HG03025 (cell line): ENCODE results near the gene RHBG.

ENCODE experiments used
- ATAC-seq: cut with Tn5 transposase; IDR thresholded peaks from one replicate; pipeline ENCODE4 v1.9.1; 2021; ENCODE audit warnings: mild to moderate bottlenecking, moderate library complexity; ENCODE audit not compliant: unreplicated experiment, low FRiP score

The RHBG gene

DNA sequence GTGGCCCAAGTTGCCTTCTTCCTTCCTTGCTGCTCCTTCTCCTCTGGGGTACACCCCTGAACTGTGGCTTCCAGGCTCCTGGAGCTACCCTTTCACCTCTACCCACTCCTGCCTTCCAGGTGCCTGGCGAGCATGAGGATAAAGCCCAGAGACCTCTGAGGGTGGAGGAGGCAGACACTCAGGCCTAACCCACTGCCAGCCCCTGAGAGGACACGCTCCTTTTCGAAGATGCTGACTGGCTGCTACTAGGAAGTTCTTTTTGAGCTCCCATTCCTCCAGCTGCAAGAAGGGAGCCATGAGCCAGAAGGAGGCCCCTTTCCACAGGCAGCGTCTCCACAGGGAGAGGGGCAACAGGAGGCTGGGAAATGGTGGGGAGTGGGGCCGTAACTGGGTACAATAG lies 15.6 kb downstream of the RHBG start:
- no peak for ATAC-seq

DNA sequence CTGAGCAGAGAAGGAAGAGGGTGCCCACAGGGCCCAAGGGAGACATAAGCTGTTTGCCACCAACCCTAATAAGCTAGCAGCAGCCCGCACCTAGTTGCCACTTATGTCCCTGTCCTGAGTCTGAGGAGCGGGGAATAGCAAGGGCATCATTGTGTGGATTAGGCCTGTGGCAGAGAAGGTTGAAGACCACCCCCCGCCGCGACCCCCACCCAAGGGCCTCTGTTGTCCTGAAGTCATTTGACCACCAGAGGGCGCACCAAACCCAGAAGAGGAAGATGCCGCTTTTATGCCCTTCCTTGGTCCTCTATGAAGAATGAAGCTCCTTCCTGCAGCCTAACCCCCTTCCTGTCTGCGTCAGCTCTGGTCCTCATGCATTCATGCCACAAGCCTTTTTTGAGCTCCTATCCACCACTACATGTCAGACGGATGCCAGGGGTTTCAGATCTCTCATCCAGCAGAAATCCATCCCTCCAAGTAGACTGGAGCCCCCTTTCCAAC lies 16.6 kb downstream of the RHBG start:
- no peak for ATAC-seq

DNA sequence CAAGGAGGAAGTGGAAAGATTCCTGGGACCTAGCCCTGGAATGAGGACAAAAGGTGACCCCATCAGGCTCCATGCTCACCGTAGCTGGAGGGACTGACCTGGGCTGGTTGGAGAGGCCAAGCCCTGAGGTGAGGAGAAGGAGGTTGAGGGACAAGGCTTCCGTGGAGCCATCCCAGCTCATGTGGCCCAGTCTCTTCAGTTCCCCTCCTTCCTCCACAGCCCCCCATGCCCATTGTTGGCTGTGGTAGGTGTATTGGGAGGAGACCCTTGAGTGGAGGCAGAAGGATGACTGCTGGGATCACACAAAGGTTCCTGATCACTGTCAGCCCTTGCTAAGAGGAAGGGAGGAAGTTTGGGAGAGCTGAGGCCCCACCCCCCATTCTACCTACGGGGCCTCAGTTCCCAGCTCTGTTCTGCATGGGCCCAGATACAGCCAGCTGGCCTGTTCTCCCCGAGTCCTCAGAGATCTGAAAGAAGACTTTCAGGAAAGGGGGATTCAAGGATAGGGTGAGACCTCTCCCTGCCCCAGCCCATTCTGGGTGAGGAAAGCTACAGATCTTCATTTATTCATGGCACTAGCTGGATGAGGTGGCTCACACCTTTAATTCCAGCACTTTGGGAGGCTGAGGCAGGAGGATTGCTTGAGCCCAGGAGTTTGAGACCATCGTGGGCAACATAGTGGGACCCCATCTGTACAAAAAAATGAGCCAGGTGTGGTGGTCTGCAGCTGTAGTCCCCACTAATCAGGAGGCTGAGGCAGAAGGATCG lies 17.3 kb downstream of the RHBG start:
- no peak for ATAC-seq

DNA sequence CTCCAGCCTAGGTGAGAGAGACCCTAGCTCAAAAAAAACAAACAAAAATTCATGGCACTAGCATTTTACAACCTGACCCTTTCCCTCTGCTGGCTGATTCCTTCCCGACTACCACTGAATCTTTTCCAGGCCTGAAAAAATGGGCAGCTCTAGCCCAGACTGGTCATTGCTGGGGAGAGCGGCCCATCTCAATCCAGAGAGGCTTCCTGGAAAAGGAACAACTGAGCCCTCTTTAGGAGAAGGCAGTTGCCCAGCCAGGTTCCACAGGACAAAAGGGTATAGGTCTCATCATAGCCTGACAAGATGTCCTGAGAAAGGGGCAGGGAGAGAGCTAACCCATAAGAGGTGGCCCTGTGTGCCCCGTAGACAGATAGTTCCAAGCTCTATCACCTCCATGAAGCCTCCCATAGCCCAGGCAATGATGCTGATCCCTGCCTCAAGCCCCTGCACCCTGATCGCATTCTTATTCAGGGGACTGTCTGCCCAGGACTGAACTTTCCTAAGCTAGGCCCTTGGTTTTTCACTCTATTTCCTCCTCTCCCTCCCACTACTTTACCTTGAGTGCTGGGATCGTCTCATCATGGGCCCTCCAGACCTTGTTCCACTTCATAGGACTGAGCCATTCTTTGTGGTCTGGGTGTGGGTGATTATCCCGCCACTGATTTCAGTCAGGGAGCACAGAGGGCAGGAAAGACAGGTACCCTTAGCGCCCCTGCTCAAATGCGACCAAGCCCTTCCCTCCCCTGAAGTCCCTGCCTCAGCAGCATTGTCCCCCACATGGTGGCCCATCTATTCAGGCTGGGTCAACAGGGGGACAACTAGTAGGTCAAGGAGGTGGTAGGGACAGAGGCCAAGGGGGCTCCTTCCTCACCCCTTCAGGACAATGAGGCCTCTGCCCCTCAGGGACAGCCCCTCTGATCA lies 18.2 kb downstream of the RHBG start:
- no peak for ATAC-seq

DNA sequence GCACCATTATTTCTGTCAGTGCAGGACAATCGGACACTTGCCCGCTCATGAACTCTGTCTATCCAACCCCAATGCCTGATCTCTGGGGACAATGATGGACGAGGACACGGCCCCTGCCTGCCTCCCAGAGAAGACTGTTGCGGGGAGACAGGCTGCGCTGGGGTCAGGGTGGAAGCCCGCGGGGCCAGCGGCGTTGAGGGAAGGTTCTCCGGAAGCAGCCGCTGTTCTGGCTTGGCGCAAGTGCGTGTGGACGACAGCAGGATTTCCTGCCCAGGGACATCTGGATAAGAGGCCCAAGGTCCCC lies 18.8 kb downstream of the RHBG start:
- no peak for ATAC-seq

DNA sequence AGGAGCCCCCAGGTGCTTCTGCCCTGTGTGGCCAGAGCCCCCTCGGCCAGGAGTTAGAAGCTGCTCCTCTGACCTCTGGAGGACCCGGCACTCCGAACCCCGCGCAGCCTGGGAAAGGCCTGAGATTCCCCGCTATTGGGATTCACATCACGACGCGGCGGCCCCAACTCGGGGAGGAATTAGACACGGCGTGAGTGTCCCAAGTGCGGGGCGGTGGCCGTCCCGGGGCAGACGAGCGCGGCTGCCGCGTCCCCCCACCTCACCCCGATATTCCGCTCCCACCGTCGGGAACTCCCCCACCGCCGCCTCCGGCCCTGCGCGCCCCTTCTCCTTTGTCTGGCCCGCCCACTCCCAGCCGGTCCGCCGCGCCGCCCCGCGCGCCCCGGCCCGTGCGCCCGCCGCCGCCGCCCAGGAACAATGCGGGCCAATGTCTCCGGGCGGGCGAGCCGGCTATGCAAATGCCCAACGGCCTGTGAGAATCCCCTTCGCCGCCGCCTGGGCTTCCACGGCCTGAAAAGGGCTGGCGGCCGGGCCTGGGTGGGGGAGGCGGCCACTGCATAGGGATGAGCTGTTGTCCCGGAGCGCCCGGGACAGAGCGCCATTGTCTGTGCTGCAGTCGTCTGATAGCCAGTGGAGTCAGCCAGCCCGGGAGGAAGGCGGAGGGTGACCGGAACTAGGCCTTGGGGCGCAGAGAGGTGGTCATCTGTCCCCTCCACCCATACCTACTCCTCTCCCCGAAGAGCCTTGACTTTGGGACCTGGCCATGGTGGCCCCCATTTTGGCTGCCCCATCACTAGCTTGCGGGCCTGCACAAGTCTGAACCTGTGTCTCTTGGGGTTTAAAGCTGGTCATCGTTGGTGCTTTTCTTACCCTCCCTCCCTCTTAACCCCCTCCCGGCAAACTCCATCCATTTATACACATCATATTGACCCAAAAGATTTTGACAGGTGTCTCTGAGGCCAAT lies 19.4 kb downstream of the RHBG start:
- no peak for ATAC-seq

DNA sequence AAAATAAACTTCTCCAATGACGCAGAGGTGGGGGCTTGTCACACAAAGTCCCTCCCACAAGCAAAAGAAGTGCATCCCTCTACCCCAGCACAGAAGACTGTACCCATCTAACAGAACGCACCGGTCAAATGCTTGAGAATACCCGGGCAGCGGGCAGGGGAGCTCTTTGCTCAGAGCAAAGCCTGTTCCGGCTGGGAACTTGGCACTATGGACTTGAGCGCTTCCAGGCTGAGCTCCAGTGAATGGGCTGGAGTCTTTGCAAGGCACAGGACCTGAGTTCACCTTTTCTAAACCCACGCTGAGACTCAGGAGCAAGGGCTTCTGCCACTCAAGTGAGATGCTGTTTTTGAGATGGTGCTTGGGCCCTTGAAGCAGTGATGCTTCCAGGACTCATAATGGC lies 20.3 kb downstream of the RHBG start:
- no peak for ATAC-seq

DNA sequence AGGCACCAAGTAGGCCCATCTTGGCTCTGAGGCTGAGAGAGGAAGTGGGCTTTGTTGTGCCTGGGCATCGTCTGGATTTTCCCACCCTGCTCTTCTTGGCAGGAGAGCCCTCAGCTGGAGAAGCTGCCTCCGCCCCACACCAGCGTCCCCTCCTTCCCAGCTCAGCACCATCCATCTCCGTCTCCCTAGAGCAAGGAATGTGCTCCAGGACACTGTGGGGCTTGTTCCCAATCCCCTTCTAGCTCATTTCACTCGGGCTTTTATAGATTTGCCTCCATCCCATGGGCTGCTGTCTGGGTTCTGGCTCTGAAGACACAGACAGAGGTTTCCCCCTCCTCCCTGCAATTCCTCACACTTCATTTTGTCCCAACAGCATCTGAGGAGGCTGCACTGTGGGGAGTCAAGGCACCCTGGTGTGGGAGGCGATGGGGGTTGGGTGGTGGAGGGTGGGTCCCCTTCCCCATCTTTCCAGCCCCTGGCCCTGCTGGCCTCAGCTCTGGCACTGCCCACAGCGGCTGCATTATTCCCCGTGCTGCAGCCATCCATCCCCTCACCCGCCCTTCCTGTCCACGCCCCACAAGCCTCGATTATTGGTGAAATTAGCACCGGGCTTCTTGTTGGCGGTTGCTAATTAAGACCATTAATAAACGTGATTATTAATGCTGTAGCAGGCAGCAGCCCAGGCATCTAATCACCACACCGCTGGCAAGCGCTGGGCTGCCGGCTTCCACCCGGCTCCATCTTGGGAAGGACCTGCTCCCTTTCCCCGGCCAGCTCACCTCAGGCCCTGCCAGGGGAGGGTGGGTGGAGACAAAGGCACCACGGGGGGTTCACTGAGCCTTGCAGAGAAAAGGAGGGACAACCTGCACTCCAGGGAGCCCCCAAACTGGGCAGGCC lies 21.7 kb downstream of the RHBG start:
- no peak for ATAC-seq

DNA sequence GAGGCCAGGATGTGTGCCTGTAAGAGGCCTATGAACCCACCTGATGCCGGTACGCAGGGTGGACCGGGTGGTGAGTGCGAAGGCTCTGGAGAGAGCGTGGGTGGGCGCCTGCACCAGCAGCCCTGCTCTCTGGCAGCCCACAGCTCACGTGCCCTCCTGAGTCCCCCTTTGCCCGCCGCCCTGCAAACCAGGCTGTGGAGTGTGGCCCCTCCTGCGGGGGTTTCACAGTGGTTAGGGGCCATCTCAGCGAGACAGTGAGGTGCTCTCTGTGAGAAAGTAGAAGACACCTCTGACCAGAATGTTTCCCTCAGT lies 22.3 kb downstream of the RHBG start:
- no peak for ATAC-seq

DNA sequence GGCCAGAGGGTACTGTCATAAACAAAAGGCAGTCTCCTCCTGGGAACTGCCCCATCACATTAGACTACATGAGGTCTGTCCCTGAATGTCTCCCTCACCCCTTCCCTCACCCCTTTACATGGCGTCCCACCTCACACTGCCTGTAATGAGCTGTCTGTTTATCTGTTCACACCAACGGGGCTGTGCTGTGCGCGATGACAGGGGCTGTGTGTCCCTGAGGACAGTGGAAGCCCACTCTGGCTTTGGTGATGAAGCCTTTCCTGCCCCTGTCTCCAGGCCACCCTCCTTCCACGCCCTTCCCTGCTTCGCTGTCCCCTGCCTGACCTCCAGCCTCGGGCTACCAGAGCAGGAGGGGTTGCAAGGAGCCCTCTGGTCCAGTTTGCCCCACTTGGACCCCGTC lies 22.7 kb downstream of the RHBG start:
- no peak for ATAC-seq

DNA sequence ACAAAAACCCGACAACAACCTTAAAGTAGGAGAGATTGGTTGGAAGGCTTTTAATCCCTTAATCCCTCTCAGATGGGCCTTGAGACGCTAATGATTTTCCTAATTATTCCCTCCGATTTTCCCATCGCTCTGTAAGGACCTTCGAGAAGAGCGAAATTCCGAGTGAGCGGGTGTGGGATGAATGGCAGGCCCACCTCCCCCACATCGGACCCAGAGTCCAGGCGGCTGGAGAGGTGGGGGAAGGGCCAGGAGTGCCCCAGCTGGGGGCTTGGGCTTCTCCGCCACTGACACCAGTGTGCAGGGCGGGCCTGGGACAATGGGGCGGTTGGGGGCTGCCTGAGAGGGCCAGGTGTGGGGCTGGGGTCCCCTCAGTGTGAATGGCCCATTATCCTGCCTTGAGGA lies 23.4 kb downstream of the RHBG start:
- no peak for ATAC-seq

DNA sequence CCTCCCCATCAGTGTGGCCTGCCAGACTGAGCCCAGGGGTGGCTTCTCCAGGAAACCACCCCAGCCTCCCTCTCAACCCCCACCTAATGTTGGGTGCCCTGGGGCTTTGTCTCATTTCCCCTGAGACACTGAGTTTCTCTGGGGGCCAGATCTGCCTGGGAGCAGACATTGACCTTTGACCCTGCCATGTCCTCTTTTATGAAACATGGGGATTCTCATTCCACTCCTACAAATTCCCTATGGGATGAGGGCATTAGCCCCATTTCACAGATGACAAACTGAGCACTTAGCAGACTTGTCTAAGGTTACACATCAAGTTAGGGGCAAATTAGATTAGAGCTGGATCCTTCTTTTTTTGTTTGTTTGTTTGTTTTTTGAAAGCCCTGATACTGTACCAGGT lies 24.1 kb downstream of the RHBG start:
- ATAC-seq: no peak

DNA sequence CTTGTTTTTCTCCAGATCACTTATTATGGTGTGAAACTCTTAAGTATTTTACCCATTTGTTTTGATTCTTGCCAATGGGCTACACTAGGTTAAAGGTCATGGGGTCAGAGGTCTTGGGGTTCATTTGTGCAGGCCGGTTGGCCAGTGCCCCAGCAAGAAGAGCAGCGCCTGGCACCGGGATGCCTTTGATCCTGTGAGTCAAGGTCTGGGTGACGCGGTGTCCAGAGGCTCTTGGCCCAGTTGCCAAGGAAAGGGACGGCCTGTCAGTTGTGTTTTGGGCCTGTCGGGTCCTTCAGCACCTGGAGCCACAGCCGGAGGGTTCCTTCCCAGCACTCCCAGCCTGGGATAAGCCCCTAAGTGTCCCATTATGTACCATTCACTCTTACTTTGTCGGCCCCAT lies 25.1 kb downstream of the RHBG start:
- no peak for ATAC-seq

DNA sequence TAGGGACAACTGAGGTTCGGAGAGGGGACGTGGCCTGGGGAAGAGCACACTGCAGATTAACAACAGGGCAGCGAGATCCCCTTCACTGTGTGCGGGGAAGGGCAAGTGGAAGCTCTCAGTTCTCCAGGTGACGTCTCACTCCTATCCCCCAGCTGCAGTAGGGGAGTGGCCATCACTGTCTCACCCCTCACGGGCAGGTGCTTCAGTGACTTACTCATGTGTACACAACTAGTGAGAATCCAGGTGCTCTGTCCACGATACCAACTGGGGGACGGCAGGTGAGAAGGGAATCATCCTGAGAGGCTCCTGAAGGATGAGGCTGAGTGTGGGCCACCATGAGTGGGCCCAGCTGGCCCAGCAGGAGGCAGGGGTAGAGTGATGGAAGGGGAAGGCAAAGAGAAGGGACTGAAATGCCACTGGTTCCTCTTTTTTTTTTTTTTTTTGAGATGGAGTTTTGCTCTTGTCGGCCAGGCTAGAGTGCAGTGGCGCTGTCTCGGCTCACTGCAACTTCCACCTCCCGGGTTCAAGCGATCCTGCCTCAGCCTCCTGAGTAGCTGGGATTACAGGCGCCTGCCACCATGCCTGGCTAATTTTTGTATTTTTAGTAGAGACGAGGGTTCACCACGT lies 25.9 kb downstream of the RHBG start:
- no peak for ATAC-seq

DNA sequence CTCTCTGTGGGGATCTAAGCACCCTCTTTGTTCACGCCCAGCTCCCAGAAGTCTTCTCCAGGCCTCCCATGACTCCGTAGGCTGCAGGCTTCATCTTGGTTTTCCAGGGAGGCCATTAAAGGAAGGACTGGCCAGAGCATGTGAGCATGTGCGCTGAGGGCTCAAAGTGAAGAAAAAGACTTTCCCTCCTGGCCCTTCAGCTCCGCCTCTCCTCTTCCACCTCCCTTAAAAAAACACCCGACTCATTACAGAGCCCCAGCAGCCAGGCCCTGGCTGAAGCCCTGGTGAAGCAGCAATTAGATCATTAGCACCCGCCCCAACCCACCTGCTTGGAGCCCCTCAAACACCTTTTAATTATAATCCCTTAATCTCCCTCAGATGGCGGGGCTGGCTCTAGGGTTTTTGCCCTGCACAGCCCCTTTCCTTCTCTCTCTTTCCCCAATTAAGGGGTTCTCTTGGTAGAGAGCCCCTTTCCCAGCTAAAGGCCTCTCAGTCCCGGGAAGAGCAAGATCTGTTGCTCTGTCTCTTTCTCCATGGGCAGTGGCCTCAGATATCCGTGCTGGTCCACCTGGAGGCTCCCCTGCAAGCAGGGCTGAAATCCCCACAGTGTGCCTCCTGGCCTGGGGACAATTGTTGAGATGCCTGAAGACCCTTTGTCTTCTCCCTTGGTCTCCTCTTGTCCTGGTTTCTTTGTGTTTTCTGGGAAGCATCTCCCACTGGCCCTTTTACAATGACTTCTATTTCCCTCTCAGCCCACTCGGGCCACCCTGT lies 30.5 kb downstream of the RHBG start:
- ATAC-seq: no peak

DNA sequence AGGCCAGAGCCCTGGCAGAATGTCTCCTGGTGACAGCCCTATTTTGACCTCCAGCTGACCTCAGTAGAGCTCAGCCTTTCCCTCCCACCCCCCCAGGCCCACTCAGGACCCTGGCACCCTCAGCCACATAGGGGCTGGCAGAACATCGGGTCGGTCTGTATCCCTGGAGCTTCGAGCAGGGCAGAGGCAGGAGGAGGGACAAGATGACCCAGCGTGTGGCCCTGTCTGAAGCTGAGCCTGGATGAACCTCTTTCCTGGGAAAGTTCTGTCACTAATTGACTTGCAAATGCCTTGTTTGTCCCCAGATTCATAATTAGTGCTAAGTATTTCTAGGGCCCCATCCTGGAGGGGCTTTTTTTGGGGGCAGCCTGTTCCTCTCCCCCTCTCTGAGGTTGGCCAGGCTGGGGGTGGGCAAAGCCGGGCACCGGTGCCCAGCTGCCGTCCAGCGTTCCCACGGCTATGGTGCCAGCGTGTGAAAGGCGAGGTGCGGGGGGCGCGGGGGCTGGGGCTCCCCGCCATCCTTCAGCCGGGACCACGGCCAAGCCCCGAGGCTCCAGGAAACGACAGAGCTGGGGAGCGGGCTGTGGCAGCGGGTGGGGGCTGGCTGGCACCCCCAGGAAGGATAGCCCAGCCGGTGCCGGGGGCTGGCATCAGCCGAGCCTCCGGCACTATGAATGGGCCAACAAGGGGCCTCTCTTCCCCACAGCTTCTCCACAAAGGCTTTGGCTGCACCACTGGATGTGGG lies 31.4 kb downstream of the RHBG start:
- ATAC-seq: no peak

DNA sequence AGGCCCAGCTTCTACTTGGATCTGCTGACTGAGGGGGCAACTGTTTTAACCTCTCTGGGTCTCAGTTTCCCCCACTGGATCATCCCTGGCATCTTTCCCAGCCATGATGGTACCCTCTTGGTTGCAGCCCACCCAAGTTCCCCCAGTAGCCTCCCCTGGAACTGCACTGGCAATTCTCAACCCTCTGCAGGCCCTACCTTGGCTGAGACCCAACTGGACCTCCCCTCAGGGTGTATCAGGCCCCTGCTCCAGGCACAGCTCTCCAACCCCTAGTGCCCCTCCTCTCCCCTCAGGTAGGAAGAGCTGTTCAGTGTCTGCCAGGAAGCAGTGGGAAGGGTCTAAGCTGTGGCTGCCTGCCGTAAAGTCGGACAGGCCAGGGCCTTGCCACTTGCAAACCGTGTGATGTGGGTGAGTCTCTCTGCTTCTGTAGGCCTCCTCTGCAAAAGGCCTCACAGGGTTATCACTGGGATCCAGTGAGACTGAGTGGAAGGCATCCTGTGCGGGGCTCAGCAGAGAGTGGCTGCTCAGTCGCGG lies 32.1 kb downstream of the RHBG start:
- ATAC-seq: no peak

DNA sequence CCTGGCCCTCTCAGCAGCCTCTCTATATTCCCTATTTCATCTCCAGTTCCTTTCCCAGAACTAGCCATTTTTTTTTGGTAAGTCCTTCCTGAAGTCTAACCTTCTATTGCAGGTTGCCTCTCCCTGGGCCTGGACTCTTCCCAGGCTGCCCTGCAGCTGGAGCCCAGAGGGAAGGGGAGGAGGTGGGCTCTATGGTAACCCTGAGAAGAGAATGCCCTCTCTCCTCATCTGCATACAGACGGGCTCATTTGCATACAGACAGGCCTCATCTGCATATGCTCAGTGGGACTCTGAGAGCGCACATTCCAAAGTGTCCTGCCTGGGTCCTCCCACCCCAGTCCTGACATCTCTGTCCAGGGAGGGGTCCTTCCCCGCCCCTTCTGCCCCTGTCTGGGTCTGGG lies 32.7 kb downstream of the RHBG start:
- ATAC-seq: no peak
